Erythroblast (primary cell): ENCODE measurements around the gene CCDC57.

Source experiments
- GATA1 ChIP-seq: IDR thresholded peaks from 2 replicates; pipeline ENCODE4 v1.6.1; 2011; ENCODE audit warnings: low read depth, mild to moderate bottlenecking, control low read depth, low read length, moderate library complexity
- POLR2A ChIP-seq: IDR thresholded peaks from 2 replicates; pipeline ENCODE4 v1.6.1; 2011; ENCODE audit warnings: mild to moderate bottlenecking, low read length

DNA sequence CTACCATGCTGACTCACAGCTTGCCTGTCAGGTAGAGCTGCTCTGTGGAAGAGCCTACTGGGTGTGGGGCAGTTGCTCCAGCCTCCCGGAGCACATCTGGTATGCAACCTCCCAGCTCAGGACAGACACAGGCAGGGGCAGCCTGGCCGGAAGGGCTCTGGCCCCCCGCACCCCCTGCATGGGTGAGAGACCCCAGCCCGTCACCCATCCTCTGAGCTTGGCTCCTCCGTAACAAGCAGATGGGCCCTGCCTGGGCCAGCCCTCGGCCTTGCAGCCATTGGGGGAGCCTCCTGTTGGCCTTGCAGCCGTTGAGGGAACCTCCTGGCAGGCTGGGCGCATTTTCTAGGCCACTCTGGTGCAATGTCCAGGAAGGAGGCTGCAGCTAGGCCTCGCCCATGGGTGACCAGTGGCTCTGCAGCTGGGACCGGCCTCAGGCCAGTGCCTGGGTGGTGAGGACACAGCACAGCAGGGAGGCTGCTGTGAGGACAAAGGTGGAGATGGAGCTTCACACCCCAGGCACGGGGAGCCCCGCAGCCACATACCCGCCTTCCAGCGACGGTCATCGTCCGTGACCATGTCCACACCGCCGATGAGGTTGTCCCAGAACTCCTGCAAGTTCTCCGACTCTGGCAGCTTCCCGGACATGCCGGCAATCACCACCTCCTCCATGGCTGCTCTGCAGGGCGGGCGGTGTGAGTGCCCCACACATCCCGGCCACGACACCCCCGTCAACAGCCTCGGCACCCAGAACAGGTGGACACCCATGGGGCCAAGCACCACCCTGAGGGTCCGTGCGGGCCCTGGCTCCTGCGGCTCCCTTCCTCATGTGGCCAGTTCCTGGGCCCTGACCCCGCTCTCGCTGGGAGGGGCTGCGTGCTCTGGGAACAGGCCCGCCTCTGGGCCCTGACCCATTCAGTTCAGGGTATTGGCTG lies 116.6 kb downstream of the CCDC57 start:
- peak; percentile 25 for TF ChIP-seq POLR2A
- no peak for TF ChIP-seq GATA1
